GM23338 (cell line): Measurements from ENCODE around the gene LILRA5. TPM values are rescaled to one million over a fixed set of nuclear protein-coding genes. Genes with fewer than 3 reads are reported as not detected.

Experiments
- ATAC-seq: fragments of 200-7000 bp; cut with Tn5 transposase; 3 replicates; pipeline ENCODE4 v1.9.1; 2020
- DNase-seq: peaks from one replicate; pipeline ENCODE4 v3.0.0-alpha.2; 2015; ENCODE audit warnings: low spot score
- H2AFZ ChIP-seq: fragments of 200-600 bp; sonication (generic); 2 replicates; pipeline ENCODE4 v1.8.0; 2016; ENCODE audit warnings: antibody characterized with exemption, mild to moderate bottlenecking, moderate library complexity
- H3F3A ChIP-seq: fragments of 200-600 bp; sonication (generic); replicated peaks from 2 replicates; pipeline ENCODE4 v1.8.0; 2017; ENCODE audit warnings: antibody characterized with exemption, mixed run types, low read depth
- H3K27ac ChIP-seq: fragments of 200-600 bp; sonication (generic); 2 replicates; pipeline ENCODE4 v1.6.1; 2016; ENCODE audit warnings: low read depth
- H3K27me3 ChIP-seq: fragments of 200-600 bp; sonication (generic); 2 replicates; pipeline ENCODE4 v1.8.0; 2016; ENCODE audit warnings: mild to moderate bottlenecking, mixed run types, moderate library complexity; ENCODE audit not compliant: insufficient read depth
- H3K36me3 ChIP-seq: fragments of 200-600 bp; sonication (generic); 2 replicates; pipeline ENCODE4 v1.8.0; 2016; ENCODE audit warnings: mild to moderate bottlenecking; ENCODE audit not compliant: insufficient read depth
- H3K4me1 ChIP-seq: fragments of 200-600 bp; sonication (generic); 2 replicates; pipeline ENCODE4 v1.8.0; 2016; ENCODE audit warnings: mild to moderate bottlenecking, moderate library complexity; ENCODE audit not compliant: insufficient read depth
- H3K4me2 ChIP-seq: fragments of 200-600 bp; sonication (generic); 2 replicates; pipeline ENCODE4 v1.7.1; 2017; ENCODE audit warnings: mixed run types
- H3K4me3 ChIP-seq: fragments of 200-600 bp; sonication (generic); 2 replicates; pipeline ENCODE4 v1.6.1; 2016; ENCODE audit warnings: mixed run types
- H3K79me2 ChIP-seq: fragments of 200-600 bp; sonication (generic); replicated peaks from 2 replicates; pipeline ENCODE4 v1.8.0; 2017; ENCODE audit warnings: mild to moderate bottlenecking; ENCODE audit not compliant: insufficient read depth
- H3K9me2 ChIP-seq: fragments of 200-600 bp; sonication (generic); 2 replicates; pipeline ENCODE4 v1.8.0; 2017; ENCODE audit not compliant: insufficient read depth
- H4K20me1 ChIP-seq: fragments of 200-600 bp; sonication (generic); replicated peaks from 2 replicates; pipeline ENCODE4 v1.8.0; 2017; ENCODE audit warnings: mild to moderate bottlenecking; ENCODE audit not compliant: insufficient read depth
- H3K27ac Mint-ChIP-seq: 2 replicates; pipeline ENCODE4 v1.8.0; 2020; ENCODE audit warnings: inconsistent platforms, mild to moderate bottlenecking, moderate library complexity, mixed read lengths
- H3K27me3 Mint-ChIP-seq: 3 replicates; pipeline ENCODE4 v1.8.0; 2022; ENCODE audit warnings: low read depth, mild to moderate bottlenecking, moderate library complexity, mixed read lengths, inconsistent platforms; ENCODE audit not compliant: insufficient read depth, poor library complexity
- H3K36me3 Mint-ChIP-seq: 3 replicates; pipeline ENCODE4 v1.8.0; 2021; ENCODE audit warnings: low read depth, mild to moderate bottlenecking, inconsistent platforms, moderate library complexity, mixed read lengths
- H3K4me1 Mint-ChIP-seq: 3 replicates; pipeline ENCODE4 v1.8.0; 2020; ENCODE audit warnings: mild to moderate bottlenecking, inconsistent platforms, mixed read lengths
- H3K4me3 Mint-ChIP-seq: 3 replicates; pipeline ENCODE4 v1.8.0; 2021; ENCODE audit warnings: moderate library complexity, mild to moderate bottlenecking, inconsistent platforms, mixed read lengths
- H3K9me3 Mint-ChIP-seq: 3 replicates; pipeline ENCODE4 v1.8.0; 2020; ENCODE audit warnings: moderate library complexity, mild to moderate bottlenecking, inconsistent platforms, mixed read lengths
- CREB1 ChIP-seq: fragments of 250-450 bp; sonication (Bioruptor Pico); IDR thresholded peaks from 2 replicates; pipeline ENCODE4 v1.5.0; 2020; ENCODE audit warnings: low read depth, mild to moderate bottlenecking, moderate library complexity
- CTCF ChIP-seq, 2 experiments: fragments of 200-600 bp in 1 of 2; sonication (generic) in 1 of 2; conservative IDR thresholded peaks; 2 replicates each; pipeline versions ENCODE4 v1.5.1 to v1.6.1; 2016 to 2017; ENCODE audit warnings: antibody characterized with exemption in 2 of 2, low read depth in 2 of 2, mild to moderate bottlenecking in 2 of 2, moderate library complexity in 1 of 2
- ETS1 ChIP-seq: IDR thresholded peaks from 2 replicates; pipeline ENCODE4 v1.6.1; 2016; ENCODE audit warnings: antibody characterized with exemption
- EZH2 ChIP-seq: fragments of 200-600 bp; sonication (generic); IDR thresholded peaks from one replicate; pipeline ENCODE4 v1.8.0; 2017; ENCODE audit warnings: antibody characterized with exemption, mild to moderate bottlenecking, low read depth; ENCODE audit not compliant: unreplicated experiment
- EZH2phosphoT487 ChIP-seq: fragments of 200-600 bp; sonication (generic); IDR thresholded peaks from one replicate; pipeline ENCODE4 v1.8.1; 2018; ENCODE audit warnings: antibody characterized with exemption; ENCODE audit not compliant: unreplicated experiment
- JUNB ChIP-seq: IDR thresholded peaks from one replicate; pipeline ENCODE4 v1.6.1; 2016; ENCODE audit warnings: antibody characterized with exemption; ENCODE audit not compliant: unreplicated experiment
- NANOG ChIP-seq: IDR thresholded peaks from 2 replicates; pipeline ENCODE4 v1.6.1; 2016; ENCODE audit warnings: antibody characterized with exemption, borderline replicate concordance
- POLR2AphosphoS5 ChIP-seq: IDR thresholded peaks from 2 replicates; pipeline ENCODE4 v1.6.1; 2016; ENCODE audit warnings: antibody characterized with exemption, low read depth
- REST ChIP-seq: IDR thresholded peaks from one replicate; pipeline ENCODE4 v1.6.1; 2018; ENCODE audit warnings: antibody characterized with exemption; ENCODE audit not compliant: unreplicated experiment
- STAT1 ChIP-seq: IDR thresholded peaks from one replicate; pipeline ENCODE4 v1.6.1; 2016; ENCODE audit warnings: antibody characterized with exemption; ENCODE audit not compliant: unreplicated experiment
- ZNF114 ChIP-seq: fragments of 250-450 bp; sonication (Bioruptor Pico); IDR thresholded peaks from 2 replicates; pipeline ENCODE4 v1.5.0; 2020; ENCODE audit warnings: mild to moderate bottlenecking, moderate library complexity
- ZNF331 ChIP-seq: fragments of 250-450 bp; sonication (Bioruptor Pico); IDR thresholded peaks from 2 replicates; pipeline ENCODE4 v1.5.0; 2020; ENCODE audit warnings: low read depth, mild to moderate bottlenecking, moderate library complexity
- ZNF462 ChIP-seq: fragments of 250-450 bp; sonication (Bioruptor Pico); IDR thresholded peaks from 2 replicates; pipeline ENCODE4 v1.5.0; 2020; ENCODE audit warnings: mild to moderate bottlenecking, moderate library complexity
- polyA plus RNA-seq: library from polyadenylated mRNA; unstranded; fragments of >200 nt; fragmentation: Nextera tagmentation; extraction: Ambion mirVana; gene quantifications from 2 replicates; pipeline ENCODE4 v1.2.1, GENCODE V29; 2016
- total RNA-seq: library from RNA; depleted of rRNA; stranded (reverse); fragments of >200 nt; shearing (Covaris generic); gene quantifications from 2 replicates; pipeline ENCODE4 v1.2.3, GENCODE V29; 2014

The LILRA5 gene
- total and polyA plus RNA-seq, 2 experiments from 2014 or later, result not detected

GRCh38 chr19:54257116-54257480, 55.9 kb downstream of the LILRA5 start, which contains the start of gene LILRB5:
TSS of gene LILRB5 (minus strand) at chr19:54257273. CDS start at chr19:54257193, 80 bp downstream.
- TF ChIP-seq CTCF (conservative IDR thresholded peaks at IDR 0.05; ENCODE audit: low read depth in 2 of 2), result no peak
- TF ChIP-seq ZNF331 (CRISPR knock-in tag), result no peak
- no peak for TF ChIP-seq EZH2phosphoT487
- no peak for TF ChIP-seq EZH2
- no peak for TF ChIP-seq NANOG
- TF ChIP-seq POLR2AphosphoS5, result no peak
- no peak for TF ChIP-seq CREB1
- no peak for TF ChIP-seq ETS1
- no peak for TF ChIP-seq ZNF462 (CRISPR knock-in tag)
- no peak for TF ChIP-seq REST
- TF ChIP-seq STAT1, result no peak
- TF ChIP-seq ZNF114 (CRISPR knock-in tag), result no peak
- TF ChIP-seq JUNB, result no peak
- H3K27me3 ChIP-seq, result no peaks in the 10 kb centered on the region
- no peaks in the 10 kb centered on the region for H3K4me1 ChIP-seq
- no peaks in the 10 kb centered on the region for H3F3A ChIP-seq
- no peaks in the 10 kb centered on the region for H3K9me2 ChIP-seq
- H3K4me3 ChIP-seq, result no peak within 1 kb of the TSS
- H3K27ac Mint-ChIP-seq, result no peak within 1 kb of the TSS
- H3K36me3 ChIP-seq, result no peaks in the 10 kb centered on the region
- no peaks in the 10 kb centered on the region for H3K36me3 Mint-ChIP-seq
- H3K4me2 ChIP-seq, result no peak within 1 kb of the TSS
- H3K9me3 Mint-ChIP-seq, result no peaks in the 10 kb centered on the region
- H3K4me3 Mint-ChIP-seq, result no peak within 1 kb of the TSS
- H3K79me2 ChIP-seq, result no peaks in the 10 kb centered on the region
- no peak within 1 kb of the TSS for H2AFZ ChIP-seq
- ATAC-seq (no peak), DNase-seq (no peak)
- H4K20me1 ChIP-seq, result no peaks in the 10 kb centered on the region
- peaks cover 5% of the 10 kb centered on the region for H3K27me3 Mint-ChIP-seq
- H3K4me1 Mint-ChIP-seq, result peaks cover 4% of the 10 kb centered on the region; the same call in 1 of the 3 replicates
- no peak within 1 kb of the TSS for H3K27ac ChIP-seq
